Erythroblast (primary cell): ENCODE data around the gene SAMD5.

Experiments
- GATA1 ChIP-seq: IDR thresholded peaks from 2 replicates; pipeline ENCODE4 v1.6.1; 2011; ENCODE audit warnings: low read depth, mild to moderate bottlenecking, control low read depth, low read length, moderate library complexity
- POLR2A ChIP-seq: IDR thresholded peaks from 2 replicates; pipeline ENCODE4 v1.6.1; 2011; ENCODE audit warnings: mild to moderate bottlenecking, low read length

- TF ChIP-seq POLR2A (no peak), GATA1 (no peak)
These were observed 1.1 kb upstream of the SAMD5 start for GRCh38 chr6:147507162-147508041.
